Embryonic facial prominence (tissue), 1 donor: ENCODE results near the gene ACVRL1.
"Not testable (repeated sequence)": the region's sequence is repeated elsewhere in the genome, so short reads cannot be mapped to it uniquely, and the experiment has no call there.

ENCODE experiments used
- DNase-seq: peaks from one replicate; pipeline ENCODE4 v3.0.0-alpha.2; 2016; ENCODE audit errors: extremely low spot score

The ACVRL1 gene

DNA sequence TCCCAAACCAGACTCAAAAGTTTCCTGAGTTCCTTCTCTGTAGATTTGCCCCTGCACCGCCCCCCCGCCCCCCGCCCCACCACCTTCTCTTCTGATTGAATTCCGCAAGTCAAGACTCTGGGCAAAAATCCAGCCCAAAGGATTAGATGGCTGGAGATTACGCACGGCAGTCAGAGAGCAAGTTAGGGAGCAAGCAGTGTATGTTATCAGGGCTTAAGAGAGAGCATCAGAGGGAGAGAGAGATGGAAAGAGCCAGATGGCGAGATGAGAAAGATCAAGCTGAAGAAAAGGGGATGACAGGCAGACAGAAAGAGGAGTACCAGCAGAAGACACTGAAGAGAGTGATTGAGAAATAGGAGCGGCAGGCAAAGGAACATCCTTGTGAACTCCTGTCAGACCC lies 33.3 kb upstream of the ACVRL1 start:
- no peak for DNase-seq

- no peak for DNase-seq
These were observed 32.8 kb upstream of the ACVRL1 start for GRCh38 chr12:51874486-51874885.

GRCh38 chr12:51879102-51879501 lies 28.2 kb upstream of the ACVRL1 start:
- no peak for DNase-seq

GRCh38 chr12:51883295-51883694 lies 24.0 kb upstream of the ACVRL1 start:
- no peak for DNase-seq

DNA sequence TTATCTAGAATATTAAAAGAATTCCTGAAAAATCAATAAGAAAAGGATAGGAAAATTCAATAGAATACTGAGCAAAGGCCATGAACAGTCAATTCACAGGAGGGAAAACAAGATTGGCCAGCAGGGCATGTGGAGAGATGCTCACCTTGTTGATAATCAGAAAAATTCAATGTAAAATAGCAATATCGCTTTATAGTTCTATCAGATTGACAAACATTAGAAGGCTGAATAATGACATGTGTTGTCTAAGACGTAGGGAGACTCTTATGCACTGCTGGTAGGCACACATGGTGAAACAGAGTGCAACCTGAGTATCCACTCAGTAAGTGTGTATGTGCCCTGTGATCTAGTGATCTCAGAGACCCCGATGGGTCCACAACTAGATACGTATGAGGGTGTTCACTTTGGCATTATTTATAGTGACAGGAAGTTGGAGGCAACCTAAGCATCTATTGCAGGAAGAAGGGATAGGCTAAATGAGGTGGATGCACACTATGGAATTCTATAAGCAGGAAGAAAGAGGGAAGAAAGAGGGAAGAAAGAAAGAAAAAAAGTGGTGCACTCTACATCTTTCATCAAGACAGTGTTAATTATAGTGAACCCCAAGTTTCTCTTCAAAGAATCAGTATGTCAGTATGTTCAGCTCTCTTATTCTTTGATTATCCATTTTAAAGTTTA lies 23.2 kb upstream of the ACVRL1 start:
- DNase-seq, result no peak

DNA sequence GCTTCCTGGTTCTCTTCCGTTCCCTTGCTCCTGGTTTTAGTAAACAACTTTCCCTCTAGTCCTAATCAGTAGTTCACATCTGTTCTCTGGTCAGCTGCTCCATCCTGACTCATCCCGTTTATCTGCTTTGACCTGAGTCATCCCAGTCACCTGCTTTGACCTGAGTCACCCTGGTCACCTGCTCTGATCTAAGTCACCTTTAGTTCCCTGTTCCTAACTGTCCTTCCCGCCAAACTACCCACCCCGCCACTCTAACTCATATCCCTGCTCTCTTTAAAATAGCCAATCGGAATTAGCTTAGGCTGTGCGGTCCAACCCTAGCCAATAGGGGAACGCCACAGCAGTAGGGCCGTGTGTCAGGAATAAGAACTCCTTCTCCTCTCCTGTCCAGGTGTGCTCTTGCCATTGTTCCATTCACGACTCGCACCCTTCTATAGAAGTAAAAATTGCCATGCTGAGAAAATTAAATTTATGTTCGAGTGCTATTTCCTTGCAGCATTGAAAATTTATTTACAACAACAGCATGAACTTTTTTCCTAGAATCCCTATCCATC lies 22.6 kb upstream of the ACVRL1 start:
- no peak for DNase-seq

- not testable (repeated sequence) for DNase-seq
These were observed 21.8 kb upstream of the ACVRL1 start for GRCh38 chr12:51885294-51886020.

DNA sequence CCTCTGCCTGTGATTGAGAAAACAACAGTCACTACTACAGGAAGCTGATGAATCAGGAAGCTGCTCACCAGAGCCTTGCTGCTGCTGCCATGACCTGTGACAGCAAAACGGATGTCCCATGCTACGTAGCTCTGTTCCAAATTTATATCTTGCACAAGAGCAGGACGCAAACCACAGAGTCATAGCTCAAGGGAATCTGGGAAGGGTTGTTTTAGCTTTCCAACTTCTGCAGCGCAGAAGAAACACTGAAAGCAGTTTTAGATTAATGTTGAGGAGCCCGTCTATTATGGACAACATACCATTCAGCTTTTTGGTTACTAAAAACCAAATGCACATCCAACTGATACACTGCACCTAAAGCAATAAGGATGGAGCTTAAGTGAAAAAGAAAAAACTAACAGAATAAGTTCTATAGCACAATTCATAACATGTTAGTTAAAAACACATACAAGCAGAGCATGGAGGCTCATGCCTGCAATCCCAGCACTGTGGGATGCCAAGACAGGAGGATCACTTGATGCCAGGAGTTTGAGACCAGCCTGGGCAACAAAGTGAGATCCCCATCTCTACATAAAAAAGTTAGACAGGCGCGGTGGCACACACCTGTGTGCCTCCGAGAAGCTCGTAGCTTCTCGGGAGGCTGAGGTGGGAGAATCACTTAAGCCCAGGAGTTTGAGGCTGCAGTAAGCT lies 21.1 kb upstream of the ACVRL1 start:
- DNase-seq, result no peak

GRCh38 chr12:51887476-51888315 lies 19.6 kb upstream of the ACVRL1 start, which contains the start of gene ANKRD33:
TSS of gene ANKRD33 (plus strand) at chr12:51888103. CDS start at chr12:51888187, 84 bp downstream.
- DNase-seq, result no peak

GRCh38 chr12:51888316-51889215 lies 18.7 kb upstream of the ACVRL1 start:
- no peak for DNase-seq

GRCh38 chr12:51889216-51890132 lies 17.8 kb upstream of the ACVRL1 start:
- DNase-seq, result no peak

DNA sequence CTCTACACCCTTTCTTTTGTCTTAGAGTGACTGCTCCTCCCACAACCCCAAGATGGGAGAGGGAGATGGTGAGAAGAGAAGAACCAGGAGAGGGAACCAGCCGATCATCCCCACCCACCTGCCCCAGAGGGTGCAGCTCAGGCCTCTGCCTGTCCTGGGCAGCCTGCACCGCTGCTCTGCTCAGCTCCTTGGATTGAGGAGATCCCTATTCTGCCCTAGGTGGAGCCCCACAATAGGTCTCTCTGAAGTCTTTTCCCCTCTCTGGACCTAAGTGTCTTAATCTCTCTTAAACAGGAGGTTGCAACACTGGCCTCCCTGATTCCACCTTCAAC lies 17.2 kb upstream of the ACVRL1 start:
- DNase-seq, result no peak

GRCh38 chr12:51890511-51891171 lies 16.7 kb upstream of the ACVRL1 start:
- no peak for DNase-seq

DNA sequence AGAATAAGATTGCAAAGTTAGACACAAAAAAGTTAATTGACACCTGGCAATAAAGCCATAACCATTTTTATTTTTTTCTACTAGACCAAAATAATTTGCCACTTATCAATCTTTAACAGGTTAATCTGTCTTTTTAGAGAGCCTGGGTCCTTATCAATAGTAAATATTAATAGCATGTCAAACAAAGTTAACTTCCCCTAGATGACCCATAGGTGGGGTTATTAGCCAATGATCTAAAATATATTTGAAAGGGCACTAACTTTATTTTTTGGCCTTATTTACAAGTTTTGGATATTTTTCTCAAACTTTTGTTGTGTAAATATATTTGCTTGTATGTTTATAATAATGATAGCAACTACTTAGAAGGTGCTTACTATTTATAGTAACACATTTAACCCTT lies 15.5 kb upstream of the ACVRL1 start:
- no peak for DNase-seq

- no peak for DNase-seq
These were observed 13.5 kb upstream of the ACVRL1 start for GRCh38 chr12:51893786-51894185.

DNA sequence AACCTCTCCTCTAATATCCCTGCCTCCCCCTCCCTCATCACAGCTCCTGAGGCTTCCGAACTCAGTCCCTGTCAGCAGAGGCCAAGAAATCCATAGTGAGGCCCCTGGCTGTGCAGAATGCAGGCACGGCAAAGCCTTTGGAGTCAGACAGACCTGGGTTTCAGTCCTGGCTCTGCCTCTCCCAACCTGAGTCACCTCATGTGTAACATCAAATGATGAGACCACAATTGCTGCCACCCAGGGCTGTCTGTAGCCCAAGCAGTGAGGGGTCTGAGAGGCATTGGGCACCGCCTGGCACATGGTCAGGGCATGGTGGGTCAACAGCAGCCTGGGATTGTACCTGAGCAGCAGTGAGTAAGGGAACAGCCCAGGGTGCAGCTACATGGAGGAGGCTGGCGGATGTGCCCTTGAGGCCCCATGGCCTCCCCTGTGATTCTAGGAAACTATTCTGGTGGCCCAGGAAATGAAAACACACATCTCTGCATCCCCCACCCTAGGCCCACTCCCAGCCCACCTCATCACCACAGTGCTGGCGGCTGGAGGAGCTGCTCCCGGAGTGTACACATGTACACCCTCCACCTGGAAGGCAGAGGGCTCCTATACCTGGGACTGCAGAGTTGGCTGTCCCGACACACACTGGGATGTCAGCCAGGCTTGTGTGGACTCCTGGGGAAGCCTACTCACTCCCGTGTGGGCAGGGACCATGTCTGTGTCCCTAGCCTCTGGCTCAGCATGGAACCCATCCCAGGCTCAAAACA lies 11.7 kb upstream of the ACVRL1 start:
- DNase-seq, result no peak

- DNase-seq, result no peak
These were observed 11.1 kb upstream of the ACVRL1 start for GRCh38 chr12:51896236-51896635.

DNA sequence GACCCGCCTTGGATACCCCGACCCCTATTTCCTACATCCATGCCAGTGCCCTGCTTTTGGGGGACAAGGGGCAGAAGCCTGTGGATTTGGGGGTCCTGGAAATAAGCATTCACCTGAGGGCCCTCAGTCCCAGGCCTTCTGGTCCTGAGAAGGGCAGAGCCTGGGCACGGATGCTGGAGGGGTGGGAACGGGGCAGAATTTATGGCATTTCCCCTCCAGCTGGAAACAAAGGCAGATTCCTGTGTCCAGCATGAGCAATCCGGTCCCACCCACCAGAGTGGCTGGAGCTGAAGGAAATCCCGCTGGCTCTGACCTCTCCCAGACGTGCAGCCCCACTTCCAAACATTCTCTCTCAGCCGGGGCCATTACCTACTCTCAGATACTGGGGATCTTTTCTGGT lies 10.1 kb upstream of the ACVRL1 start:
- no peak for DNase-seq
